Fibroblast of skin of right biceps (primary cell): Measurements from ENCODE around the gene DPF1.
A peak's percentile ranks its signal among the peaks of the same experiment; 100 is the strongest.

ENCODE experiments used
- DNase-seq: peaks from one replicate; pipeline ENCODE4 v3.0.0-alpha.2; 2013

The DPF1 gene

DNA sequence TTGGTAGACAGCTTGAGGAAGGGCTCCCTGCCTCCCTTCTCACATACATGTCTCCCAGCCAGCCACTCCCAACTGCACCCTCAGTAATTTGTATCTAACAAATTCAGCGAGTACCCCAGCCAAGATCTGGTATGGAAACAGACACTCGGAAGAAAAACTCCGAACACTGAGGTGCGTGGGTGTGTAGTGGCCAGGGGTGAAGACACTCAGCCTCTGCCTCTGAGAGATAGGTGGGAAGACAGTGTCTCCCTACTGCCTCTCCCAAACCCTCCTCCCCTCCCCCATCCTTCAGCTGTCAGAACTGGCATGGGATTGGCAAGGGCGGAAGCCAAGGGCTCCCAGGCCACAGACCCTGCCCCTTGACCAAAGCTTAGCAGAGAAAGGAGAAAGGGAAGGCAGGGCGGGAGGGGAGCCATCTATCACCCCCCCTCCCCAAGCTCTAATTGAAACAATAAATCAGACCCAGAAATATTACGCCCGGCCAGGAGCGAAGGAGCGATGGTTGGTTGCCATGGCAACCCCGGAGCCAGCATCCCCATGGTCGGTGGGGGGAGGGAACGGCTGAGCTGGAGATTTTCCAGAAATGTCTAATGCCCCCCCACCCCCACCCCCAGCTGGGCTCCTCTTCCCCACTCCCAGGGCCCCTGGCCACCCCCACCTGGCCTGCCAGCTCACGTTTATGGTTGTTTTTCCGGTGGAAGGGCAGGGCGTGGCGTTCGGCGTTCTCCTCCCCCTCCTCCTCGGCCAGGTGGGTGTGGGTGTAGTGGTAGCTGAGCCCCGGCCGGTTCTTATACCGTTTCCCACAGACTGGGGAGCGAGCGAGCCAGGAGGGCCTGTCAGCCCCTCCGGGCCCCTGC is 7.0 kb downstream of the DPF1 start:
- DNase-seq, result no peak

- peak; percentile 71 for DNase-seq
Observed at GRCh38 chr19:38213911-38214625, 10.0 kb downstream of the DPF1 start.

- no peak for DNase-seq
Observed at GRCh38 chr19:38213469-38213868, 10.6 kb downstream of the DPF1 start.

DNA sequence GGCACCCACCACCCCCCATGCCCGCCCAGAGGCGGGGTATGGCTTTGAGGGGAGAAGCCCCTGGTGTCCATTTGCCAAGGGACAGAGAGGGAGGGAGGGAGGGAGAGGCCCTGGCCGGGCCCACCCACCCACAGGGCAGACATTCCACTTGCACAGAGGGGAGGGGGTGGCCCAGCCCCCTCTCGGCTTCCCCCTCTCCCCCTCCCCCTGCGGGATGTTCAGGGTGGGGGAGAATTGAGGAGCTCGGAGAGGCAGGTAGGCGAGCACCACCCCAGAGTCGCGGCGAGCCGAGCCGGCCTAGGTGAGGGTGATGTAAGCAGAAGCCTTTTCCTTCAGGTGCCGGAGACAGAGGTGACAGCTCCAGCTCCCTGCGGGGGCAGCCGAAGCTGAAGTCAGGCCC is 12.3 kb downstream of the DPF1 start:
- no peak for DNase-seq

DNA sequence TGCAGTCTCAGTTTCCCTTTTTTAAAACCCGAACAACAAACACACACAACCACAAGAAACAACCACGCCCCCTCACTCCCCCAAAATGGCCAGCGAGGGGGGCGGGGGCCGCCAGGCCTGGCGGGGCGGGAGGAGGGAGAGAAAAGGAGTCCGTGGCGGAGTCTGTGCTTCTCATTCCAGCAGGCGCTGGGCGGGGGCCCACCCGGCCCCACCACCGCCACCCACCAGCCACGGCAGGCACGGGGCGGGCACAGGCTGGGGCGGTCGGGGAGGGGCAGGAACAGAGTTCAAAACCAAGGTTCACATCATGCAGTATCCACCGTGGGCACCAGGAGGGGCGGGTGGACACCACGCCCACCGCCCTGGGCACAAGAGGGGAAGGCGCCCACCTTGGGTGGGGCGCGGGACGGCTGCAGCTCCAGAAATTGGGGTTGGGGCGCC is 12.9 kb downstream of the DPF1 start:
- DNase-seq, result no peak

DNA sequence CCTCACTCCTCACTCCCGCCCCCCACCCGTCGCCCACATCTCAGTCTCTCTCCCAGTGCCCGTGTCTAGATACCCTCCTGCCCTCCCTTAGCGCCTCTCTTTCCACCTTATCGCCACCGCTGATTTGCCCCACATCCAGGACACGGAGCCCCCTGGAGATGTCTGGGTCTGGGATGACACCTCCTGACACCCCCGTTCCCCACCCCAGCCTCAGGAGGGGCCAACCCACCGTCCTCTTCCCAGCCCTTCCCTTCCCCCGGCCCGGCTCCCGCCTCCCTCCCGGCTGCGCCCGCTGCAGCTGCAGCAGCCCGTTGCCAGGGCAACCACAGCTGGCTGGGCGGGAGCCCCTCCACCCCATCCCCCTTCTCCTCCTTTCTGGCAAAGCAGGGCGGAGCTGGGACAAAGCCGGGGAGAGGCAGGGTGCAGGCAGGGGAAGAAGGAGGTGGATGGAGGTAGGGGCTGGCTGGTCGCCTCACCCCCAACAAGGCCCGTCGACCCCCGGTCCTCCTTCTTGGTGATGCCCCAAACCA is 13.5 kb downstream of the DPF1 start:
- DNase-seq, result peak; percentile 52

DNA sequence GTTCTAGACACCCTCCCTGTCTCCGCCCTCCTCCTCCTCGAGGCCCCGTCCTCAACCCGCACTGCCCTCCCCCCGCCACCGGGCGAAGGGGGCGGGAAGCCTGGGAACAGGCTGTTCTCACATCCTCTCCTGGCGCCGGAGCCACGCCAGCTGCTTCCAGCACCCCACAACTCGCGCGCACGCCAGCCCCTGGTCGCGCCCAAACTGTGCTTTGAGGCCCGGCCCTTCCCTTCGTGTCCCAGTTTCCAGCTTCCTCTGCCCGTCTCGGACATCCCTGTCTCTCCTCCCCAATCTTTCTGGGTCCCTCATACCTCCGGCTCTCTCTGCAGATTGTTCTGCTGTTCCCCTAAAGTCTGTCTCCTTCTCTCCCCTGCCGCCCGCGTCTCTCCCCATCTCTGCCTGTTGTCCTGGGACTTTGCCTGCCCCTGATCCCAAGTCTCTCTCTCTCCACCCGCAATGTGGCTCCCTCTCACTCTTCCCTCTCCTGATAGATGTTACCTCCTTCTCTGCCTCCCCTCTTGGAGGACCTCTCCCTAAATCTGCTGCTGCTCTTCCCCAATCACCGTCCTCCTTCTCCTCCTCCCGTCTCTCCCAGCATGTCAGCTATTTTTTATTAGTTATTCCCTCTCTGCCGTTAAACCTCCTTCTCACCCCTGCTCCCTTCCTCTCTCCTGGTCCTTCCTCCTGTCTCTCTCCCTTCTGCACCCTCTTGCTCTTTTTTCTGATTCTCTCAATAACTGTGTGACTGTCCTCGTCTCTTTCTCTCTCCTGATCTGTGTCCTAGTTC is 14.2 kb downstream of the DPF1 start:
- peak; percentile 45 for DNase-seq

- no peak for DNase-seq
Observed at GRCh38 chr19:38209152-38209551, 14.9 kb downstream of the DPF1 start.

DNA sequence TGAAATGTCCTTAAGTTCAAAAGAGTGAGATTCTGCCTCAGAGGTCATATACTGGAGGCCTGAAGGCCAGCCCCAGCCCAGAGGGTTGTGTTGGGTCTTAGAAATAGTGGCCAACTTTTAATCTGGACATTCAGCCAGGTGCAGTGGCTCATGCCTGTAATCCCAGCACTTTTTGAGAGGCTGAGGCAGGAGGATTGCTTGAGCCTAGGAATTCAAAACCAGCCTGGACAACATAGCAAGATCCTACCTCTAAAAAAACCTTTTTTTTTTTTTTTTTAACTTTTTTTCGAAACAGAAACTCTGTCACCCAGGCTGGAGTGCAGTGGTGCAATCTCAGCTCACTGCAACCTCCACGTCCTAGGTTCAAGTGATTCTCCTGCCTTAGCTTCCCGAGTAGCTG is 15.5 kb downstream of the DPF1 start:
- no peak for DNase-seq

- DNase-seq, result no peak
Observed at GRCh38 chr19:38207543-38207942, 16.5 kb downstream of the DPF1 start.

- DNase-seq, result no peak
Observed at GRCh38 chr19:38206928-38207327, 17.1 kb downstream of the DPF1 start.

DNA sequence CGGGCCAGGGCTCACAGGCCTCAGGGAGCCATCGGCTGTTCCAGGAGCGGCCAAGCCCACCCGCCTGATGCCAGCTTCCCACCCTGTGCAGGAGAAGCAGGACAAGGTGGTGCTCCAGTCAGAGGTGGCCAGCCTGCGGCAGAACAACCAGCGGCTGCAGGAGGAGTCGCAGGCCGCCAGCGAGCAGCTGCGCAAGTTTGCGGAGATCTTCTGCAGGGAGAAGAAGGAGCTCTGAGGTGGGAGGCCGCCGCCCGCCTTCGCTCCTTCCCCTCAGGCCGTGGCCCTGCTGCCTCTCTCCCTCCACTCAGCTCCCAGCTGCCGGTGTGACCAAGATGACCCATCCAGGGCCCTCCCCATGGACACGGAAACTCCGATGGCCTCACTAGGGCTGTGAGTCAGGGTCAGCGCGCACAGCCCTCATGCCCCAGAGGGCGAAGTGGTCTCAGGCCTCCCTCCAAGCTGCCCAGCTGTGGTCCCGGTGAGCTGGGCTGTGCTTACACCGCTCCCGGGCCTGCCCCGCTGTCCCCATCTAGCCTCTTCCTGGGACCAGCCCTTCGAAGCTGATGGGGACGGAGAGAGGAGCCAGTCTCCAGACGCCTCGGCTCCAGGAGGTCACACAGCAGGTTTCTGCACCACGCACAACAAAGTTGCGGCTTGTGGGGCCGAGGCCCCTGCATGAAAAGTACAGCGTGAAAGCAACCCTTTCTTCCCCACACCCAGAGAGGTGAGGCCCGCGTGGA is 17.8 kb downstream of the DPF1 start:
- DNase-seq, result no peak

DNA sequence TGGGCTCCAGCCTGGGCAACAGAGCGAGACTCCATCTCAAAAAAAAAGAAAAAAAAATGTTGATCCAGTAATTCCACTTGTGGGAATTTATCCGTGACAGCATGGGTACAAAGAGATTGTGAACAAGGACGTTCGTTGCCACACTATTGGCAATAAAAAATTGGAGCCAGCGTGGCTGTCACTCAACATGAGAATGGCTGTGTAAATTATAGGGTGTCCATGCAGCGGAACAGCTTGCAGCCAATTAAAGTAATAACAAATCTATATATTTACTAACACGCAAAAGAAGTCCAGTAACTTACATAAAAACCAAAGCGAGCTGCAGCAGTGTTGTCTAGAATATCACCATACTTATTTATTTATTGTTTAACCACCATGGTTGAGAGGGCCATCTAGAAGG is 19.3 kb downstream of the DPF1 start:
- no peak for DNase-seq

GRCh38 chr19:38204096-38204495 is 19.9 kb downstream of the DPF1 start:
- DNase-seq, result no peak

- DNase-seq, result no peak
Observed at GRCh38 chr19:38203197-38203596, 20.8 kb downstream of the DPF1 start.

DNA sequence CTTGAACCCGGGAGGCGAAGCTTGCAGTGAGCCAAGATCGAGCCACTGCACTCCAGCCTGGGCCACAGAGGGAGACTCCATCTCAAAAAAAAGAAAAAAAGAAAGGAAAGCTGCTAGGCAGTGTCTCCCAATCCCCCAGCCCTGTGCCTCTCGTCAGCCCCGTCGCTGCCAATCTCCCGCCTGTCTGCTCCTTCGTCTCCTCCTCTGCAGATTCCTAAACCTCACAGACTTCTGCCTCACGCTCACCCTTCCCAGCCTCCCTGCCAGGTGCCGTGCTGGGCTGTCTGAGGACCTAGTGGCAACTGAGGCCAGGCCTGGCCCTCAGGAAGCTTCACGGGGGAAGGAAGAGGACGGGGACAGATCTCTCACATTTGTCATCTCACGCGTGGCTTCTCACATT is 21.5 kb downstream of the DPF1 start:
- no peak for DNase-seq

DNA sequence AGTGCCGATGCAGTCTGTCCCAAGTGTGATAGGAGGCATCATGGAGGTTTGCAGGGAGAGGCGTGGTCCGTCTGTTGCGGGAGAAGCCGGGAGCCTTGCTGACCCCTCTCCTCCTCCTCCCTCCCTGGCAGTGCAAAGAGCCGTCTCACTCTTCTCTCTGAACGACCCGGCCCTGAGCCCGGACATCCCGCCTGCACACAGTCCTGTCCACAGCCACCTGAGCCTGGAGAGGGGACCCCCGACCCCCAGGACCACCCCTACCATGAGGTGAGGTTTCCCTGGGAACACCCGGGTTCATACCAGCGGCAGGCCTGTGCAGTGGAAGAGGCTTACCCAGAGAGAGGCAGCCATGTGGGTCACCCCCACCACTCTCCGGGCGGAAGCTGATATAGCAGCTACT is 22.3 kb downstream of the DPF1 start:
- DNase-seq, result no peak

- no peak for DNase-seq
Observed at GRCh38 chr19:38199340-38199739, 24.7 kb downstream of the DPF1 start.

- no peak for DNase-seq
Observed at GRCh38 chr19:38197937-38198704, 25.9 kb downstream of the DPF1 start.

- no peak for DNase-seq
Observed at GRCh38 chr19:38196948-38197656, 26.9 kb downstream of the DPF1 start.

GRCh38 chr19:38196245-38196837 is 27.7 kb downstream of the DPF1 start:
- DNase-seq, result no peak
